Nephron (organoid): ENCODE measurements around the gene LIMCH1.

Source experiments
- H3K27ac Mint-ChIP-seq, 3 experiments: 2 replicates each; pipeline ENCODE4 v1.8.0; 2020; ENCODE audit warnings: mixed read lengths in 3 of 3, mild to moderate bottlenecking in 2 of 3, moderate library complexity in 1 of 3
- H3K27me3 Mint-ChIP-seq: 2 replicates; pipeline ENCODE4 v1.8.0; 2021; ENCODE audit warnings: low read depth, mild to moderate bottlenecking, moderate library complexity, mixed read lengths
- H3K36me3 Mint-ChIP-seq: 2 replicates; pipeline ENCODE4 v1.8.0; 2020; ENCODE audit warnings: low read depth, mixed read lengths
- H3K4me1 Mint-ChIP-seq: 2 replicates; pipeline ENCODE4 v1.8.0; 2020; ENCODE audit warnings: mixed read lengths
- H3K4me3 Mint-ChIP-seq, 3 experiments: 2 replicates each; pipeline ENCODE4 v1.8.0; 2020; ENCODE audit warnings: mild to moderate bottlenecking in 3 of 3, mixed read lengths in 3 of 3, moderate library complexity in 2 of 3
- H3K9me3 Mint-ChIP-seq: 2 replicates; pipeline ENCODE4 v1.8.0; 2020; ENCODE audit warnings: mixed read lengths
- TF ChIP-seq, protein P1 (sequence below), 3 experiments: fragments of 200-600 bp; sonication (generic); IDR thresholded peaks; one replicate each; pipeline ENCODE4 v1.5.0; 2021; ENCODE audit warnings: antibody characterized with exemption in 3 of 3; ENCODE audit not compliant: unreplicated experiment in 3 of 3

The LIMCH1 gene

DNA sequence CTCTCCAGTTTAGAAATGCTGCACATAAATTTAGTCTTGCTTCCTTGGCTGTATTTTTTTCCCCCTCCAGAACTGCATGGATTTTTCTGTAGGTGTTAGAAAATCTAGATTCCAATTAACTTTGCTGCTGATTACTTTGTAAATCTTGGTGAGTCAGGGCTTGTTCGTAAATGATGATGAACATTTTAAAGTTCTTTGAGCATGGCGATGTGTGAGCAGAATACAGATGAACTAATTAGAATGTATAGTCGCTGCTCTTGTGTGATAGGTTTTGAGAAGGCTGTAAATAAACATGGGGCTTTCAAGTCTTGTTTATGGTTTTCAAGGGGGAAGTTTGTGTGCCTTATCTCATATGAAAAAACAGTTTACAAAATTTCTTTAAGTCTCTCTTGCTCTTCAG, 23.3 kb downstream of the LIMCH1 start:
- H3K27ac Mint-ChIP-seq = peak overlapping the region; percentile 3 to 91 (median 66)
- peaks cover 12% of the 10 kb centered on the region for H3K4me1 Mint-ChIP-seq
- TF ChIP-seq, protein P1, sequence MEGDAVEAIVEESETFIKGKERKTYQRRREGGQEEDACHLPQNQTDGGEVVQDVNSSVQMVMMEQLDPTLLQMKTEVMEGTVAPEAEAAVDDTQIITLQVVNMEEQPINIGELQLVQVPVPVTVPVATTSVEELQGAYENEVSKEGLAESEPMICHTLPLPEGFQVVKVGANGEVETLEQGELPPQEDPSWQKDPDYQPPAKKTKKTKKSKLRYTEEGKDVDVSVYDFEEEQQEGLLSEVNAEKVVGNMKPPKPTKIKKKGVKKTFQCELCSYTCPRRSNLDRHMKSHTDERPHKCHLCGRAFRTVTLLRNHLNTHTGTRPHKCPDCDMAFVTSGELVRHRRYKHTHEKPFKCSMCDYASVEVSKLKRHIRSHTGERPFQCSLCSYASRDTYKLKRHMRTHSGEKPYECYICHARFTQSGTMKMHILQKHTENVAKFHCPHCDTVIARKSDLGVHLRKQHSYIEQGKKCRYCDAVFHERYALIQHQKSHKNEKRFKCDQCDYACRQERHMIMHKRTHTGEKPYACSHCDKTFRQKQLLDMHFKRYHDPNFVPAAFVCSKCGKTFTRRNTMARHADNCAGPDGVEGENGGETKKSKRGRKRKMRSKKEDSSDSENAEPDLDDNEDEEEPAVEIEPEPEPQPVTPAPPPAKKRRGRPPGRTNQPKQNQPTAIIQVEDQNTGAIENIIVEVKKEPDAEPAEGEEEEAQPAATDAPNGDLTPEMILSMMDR (IDR thresholded peaks at IDR 0.05; ENCODE audit: unreplicated experiment in 3 of 3) = no peak
- no peak overlapping the region for H3K4me3 Mint-ChIP-seq
- no peaks in the 10 kb centered on the region for H3K9me3 Mint-ChIP-seq
- H3K27me3 Mint-ChIP-seq = peaks cover 16% of the 10 kb centered on the region
- no peaks in the 10 kb centered on the region for H3K36me3 Mint-ChIP-seq

GRCh38 chr4:41567186-41567585, 29.2 kb downstream of the LIMCH1 start:
- H3K36me3 Mint-ChIP-seq = no peaks in the 10 kb centered on the region
- no peaks in the 10 kb centered on the region for H3K9me3 Mint-ChIP-seq
- no peak overlapping the region for H3K4me3 Mint-ChIP-seq
- H3K27ac Mint-ChIP-seq = no peak overlapping the region
- peaks cover 5% of the 10 kb centered on the region for H3K4me1 Mint-ChIP-seq
- peaks cover 4% of the 10 kb centered on the region for H3K27me3 Mint-ChIP-seq
- TF ChIP-seq, protein P1 (IDR thresholded peaks at IDR 0.05; ENCODE audit: unreplicated experiment in 3 of 3) = no peak

DNA sequence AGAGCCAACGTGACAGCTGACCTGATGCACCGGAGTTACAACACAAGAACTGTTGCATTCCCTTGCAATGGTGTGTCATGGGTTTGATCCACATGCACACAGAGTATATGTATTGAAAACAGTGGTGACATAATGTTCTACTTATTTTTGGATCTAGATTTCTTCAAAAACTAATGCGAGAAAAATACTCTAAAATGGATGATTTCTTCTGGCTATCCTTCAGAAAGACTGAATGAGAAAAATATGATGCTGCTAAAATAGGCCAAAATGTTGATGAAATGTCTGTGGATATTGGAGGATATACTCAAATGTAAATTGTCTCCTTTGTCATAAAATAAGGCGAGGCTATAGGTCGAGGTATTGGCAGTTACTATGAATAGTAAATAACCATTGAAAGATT, 30.4 kb downstream of the LIMCH1 start:
- no peaks in the 10 kb centered on the region for H3K36me3 Mint-ChIP-seq
- H3K4me1 Mint-ChIP-seq = peaks cover 6% of the 10 kb centered on the region
- H3K9me3 Mint-ChIP-seq = no peaks in the 10 kb centered on the region
- H3K27me3 Mint-ChIP-seq = peaks cover 4% of the 10 kb centered on the region
- H3K27ac Mint-ChIP-seq = no peak overlapping the region
- no peak overlapping the region for H3K4me3 Mint-ChIP-seq
- TF ChIP-seq, protein P1 (IDR thresholded peaks at IDR 0.05; ENCODE audit: unreplicated experiment in 3 of 3) = no peak

- peaks cover 13% of the 10 kb centered on the region for H3K4me1 Mint-ChIP-seq
- TF ChIP-seq, protein P1 (IDR thresholded peaks at IDR 0.05; ENCODE audit: unreplicated experiment in 3 of 3) = no peak
- H3K4me3 Mint-ChIP-seq = peak overlapping the region in 1 of 3 experiments; percentile 57
- peak overlapping the region in 1 of 3 experiments; percentile 59 for H3K27ac Mint-ChIP-seq
- H3K27me3 Mint-ChIP-seq = no peaks in the 10 kb centered on the region
- no peaks in the 10 kb centered on the region for H3K9me3 Mint-ChIP-seq
- no peaks in the 10 kb centered on the region for H3K36me3 Mint-ChIP-seq
These were observed 32.0 kb downstream of the LIMCH1 start for GRCh38 chr4:41569961-41570360.

DNA sequence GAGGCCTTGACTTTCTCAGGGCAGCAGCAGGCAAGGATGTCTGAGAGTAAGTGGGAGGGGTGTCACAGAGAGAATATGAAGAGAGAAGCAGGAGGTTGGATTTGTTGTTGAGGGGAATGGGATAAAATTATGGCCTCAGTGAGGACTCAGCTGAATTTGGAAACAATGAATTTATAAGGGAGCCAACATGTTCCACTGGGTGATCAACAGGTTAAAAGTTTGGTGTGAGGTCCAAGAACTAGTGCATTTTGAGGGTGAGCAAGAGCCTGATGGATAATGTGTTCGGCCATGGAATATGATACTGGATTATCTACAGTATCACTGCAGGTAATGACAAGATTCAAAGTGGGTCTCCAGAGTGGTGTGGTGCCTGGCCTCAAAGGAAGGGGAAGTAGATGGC, 33.5 kb downstream of the LIMCH1 start:
- no peak overlapping the region for H3K27ac Mint-ChIP-seq
- TF ChIP-seq, protein P1 (IDR thresholded peaks at IDR 0.05; ENCODE audit: unreplicated experiment in 3 of 3) = no peak
- H3K4me3 Mint-ChIP-seq = no peak overlapping the region
- H3K9me3 Mint-ChIP-seq = no peaks in the 10 kb centered on the region
- no peaks in the 10 kb centered on the region for H3K27me3 Mint-ChIP-seq
- no peaks in the 10 kb centered on the region for H3K36me3 Mint-ChIP-seq
- H3K4me1 Mint-ChIP-seq = peaks cover 13% of the 10 kb centered on the region

DNA sequence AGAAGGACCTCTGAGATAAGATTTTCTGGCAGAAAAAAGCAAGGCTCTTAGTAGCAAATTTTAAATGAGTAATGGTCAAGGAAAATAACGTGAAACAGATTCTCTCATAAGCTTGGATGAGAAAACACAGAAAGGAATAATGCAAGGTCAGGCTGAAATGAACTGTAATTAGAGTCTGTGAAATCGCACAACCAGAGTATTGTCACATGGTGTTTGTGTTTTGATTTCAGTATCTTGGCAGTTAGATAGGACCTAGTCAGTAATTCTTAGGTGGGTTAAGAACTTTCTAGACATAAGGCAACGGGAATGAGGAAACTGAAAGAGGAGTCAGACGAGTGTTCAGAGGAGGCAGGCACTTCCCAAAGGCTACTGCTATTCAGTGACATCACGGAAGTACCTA, 34.6 kb downstream of the LIMCH1 start:
- Mint-ChIP-seq H3K27me3 (no peaks in the 10 kb centered on the region), H3K4me1 (peaks cover 13% of the 10 kb centered on the region), H3K9me3 (no peaks in the 10 kb centered on the region), H3K27ac (peak overlapping the region in 2 of 3 experiments; percentile 25 to 37), H3K4me3 (peak overlapping the region in 1 of 3 experiments; percentile 24), H3K36me3 (no peaks in the 10 kb centered on the region)
- TF ChIP-seq, protein P1 (IDR thresholded peaks at IDR 0.05; ENCODE audit: unreplicated experiment in 3 of 3) = no peak
